A172 (cell line): ENCODE data around the gene RBM5. TPM values are rescaled to one million over a fixed set of nuclear protein-coding genes. Genes with fewer than 3 reads are reported as not detected.

Source experiments
- DNase-seq: peaks from one replicate; pipeline ENCODE4 v3.0.0-alpha.2; 2015; ENCODE audit warnings: low spot score
- total RNA-seq: library from RNA; depleted of rRNA; stranded (reverse); fragments of >200 nt; shearing (Covaris generic); gene quantifications from 2 replicates; pipeline ENCODE4 v1.2.3, GENCODE V29; 2014; rRNA removed

RBM5 gene
- total RNA-seq, 1 experiment from 2014 or later, result 79.1 TPM

- no peak for DNase-seq
Measured at GRCh38 chr3:50158530-50159146, 69.9 kb downstream of the RBM5 start.

- peak; percentile 40 for DNase-seq
Measured at GRCh38 chr3:50160561-50160983, 71.9 kb downstream of the RBM5 start.

GRCh38 chr3:50161320-50161719 lies 72.6 kb downstream of the RBM5 start:
- peak; percentile 50 for DNase-seq

GRCh38 chr3:50162034-50162883 lies 73.5 kb downstream of the RBM5 start:
- no peak for DNase-seq

- DNase-seq, result peak; percentile 94
Measured at GRCh38 chr3:50163572-50164455, 75.1 kb downstream of the RBM5 start.

GRCh38 chr3:50164481-50164880 lies 75.8 kb downstream of the RBM5 start:
- no peak for DNase-seq

- no peak for DNase-seq
Measured at GRCh38 chr3:50164984-50165909, 76.5 kb downstream of the RBM5 start.

- DNase-seq, result no peak
Measured at GRCh38 chr3:50165910-50166538, 77.3 kb downstream of the RBM5 start.

- DNase-seq, result no peak
Measured at GRCh38 chr3:50166620-50167019, 77.9 kb downstream of the RBM5 start.

GRCh38 chr3:50167069-50167840 lies 78.5 kb downstream of the RBM5 start:
- DNase-seq, result peak; percentile 73

- DNase-seq, result no peak
Measured at GRCh38 chr3:50167841-50168209, 79.1 kb downstream of the RBM5 start.

GRCh38 chr3:50168388-50168787 lies 79.7 kb downstream of the RBM5 start:
- no peak for DNase-seq

Other genes with a start within 250 kb of the RBM5 start
- gene TRAIP, start 232.4 kb upstream of the RBM5 start, total RNA-seq, result 12.8 and 16.1 TPM in 2 replicates
- not detected in 2 replicates for gene CAMKV, start 219.0 kb upstream of the RBM5 start, total RNA-seq
- 1.1 and 1.9 TPM in 2 replicates for gene MST1R, start 185.0 kb upstream of the RBM5 start, total RNA-seq
- 11.0 and 12.0 TPM in 2 replicates for gene MON1A, start 159.1 kb upstream of the RBM5 start, total RNA-seq
- gene RBM6, start 148.8 kb upstream of the RBM5 start, total RNA-seq, result 31.8 and 36.6 TPM in 2 replicates
- gene SEMA3F, start 66.4 kb downstream of the RBM5 start, total RNA-seq, result 3.5 and 11.1 TPM in 2 replicates
- not detected in 2 replicates for gene GNAT1, start 102.7 kb downstream of the RBM5 start, total RNA-seq
- gene SLC38A3, start 116.4 kb downstream of the RBM5 start, total RNA-seq, result 0.74 TPM in 1 of 2 replicates, not detected in the other
- 247 and 283 TPM in 2 replicates for gene GNAI2, start 147.3 kb downstream of the RBM5 start, total RNA-seq
- gene SEMA3B, start 180.2 kb downstream of the RBM5 start, total RNA-seq, result 22.9 and 26.3 TPM in 2 replicates
- not detected in 2 replicates for gene LSMEM2, start 190.2 kb downstream of the RBM5 start, total RNA-seq
- 120 and 129 TPM in 2 replicates for gene IFRD2, start 203.5 kb downstream of the RBM5 start, total RNA-seq
- 7.5 and 9.7 TPM in 2 replicates for gene HYAL3, start 210.5 kb downstream of the RBM5 start, total RNA-seq
- 8.5 and 13.1 TPM in 2 replicates for gene NAA80, start 210.5 kb downstream of the RBM5 start, total RNA-seq
- 0.72 and 2.3 TPM in 2 replicates for gene HYAL1, start 214.7 kb downstream of the RBM5 start, total RNA-seq
- 113 TPM in 2 replicates for gene HYAL2, start 233.8 kb downstream of the RBM5 start, total RNA-seq
- gene TUSC2, start 239.3 kb downstream of the RBM5 start, total RNA-seq, result 30.6 and 34.3 TPM in 2 replicates